H1 (cell line): Measurements from ENCODE around the gene PSMC4. TPM values are rescaled to one million over a fixed set of nuclear protein-coding genes. Genes with fewer than 3 reads are reported as not detected.

Experiments used
- ASH2L ChIP-seq: fragments of 200-600, 300-600 bp; sonication (generic); IDR thresholded peaks from one replicate; pipeline ENCODE4 v1.7.1; 2017; ENCODE audit warnings: low read length
- BRCA1 ChIP-seq: IDR thresholded peaks from 2 replicates; pipeline ENCODE4 v1.6.1; 2012; ENCODE audit warnings: low read depth, low read length, improper control_type of control experiment
- CHD1 ChIP-seq: IDR thresholded peaks from 2 replicates; pipeline ENCODE4 v1.6.1; 2012; ENCODE audit warnings: low read depth, low read length, improper control_type of control experiment
- MAFK ChIP-seq: IDR thresholded peaks from 2 replicates; pipeline ENCODE4 v1.6.1; 2012; ENCODE audit warnings: low read depth, mild to moderate bottlenecking, improper control_type of control experiment, low read length
- POLR2A ChIP-seq, 2 experiments: IDR thresholded peaks; 1 replicate in 1 of 2; 2 replicates in 1 of 2; pipeline ENCODE4 v1.6.1; 2011; ENCODE audit warnings: low read depth in 2 of 2, low read length in 2 of 2, mild to moderate bottlenecking in 2 of 2; ENCODE audit errors: control extremely low read depth in 1 of 2
- RNF2 ChIP-seq: fragments of 200-900, 300-1000 bp; sonication (generic); IDR thresholded peaks from 2 replicates; pipeline ENCODE4 v1.7.1; 2016; ENCODE audit warnings: borderline replicate concordance, low read depth, mild to moderate bottlenecking, antibody characterized with exemption, low read length; ENCODE audit not compliant: poor library complexity, severe bottlenecking; ENCODE audit errors: missing control alignments
- SRF ChIP-seq: IDR thresholded peaks from 2 replicates; pipeline ENCODE4 v1.6.1; 2011; ENCODE audit warnings: mild to moderate bottlenecking, low read depth, low read length, moderate library complexity
- SUZ12 ChIP-seq: fragments of 200-600 bp; sonication (generic); IDR thresholded peaks from 2 replicates; pipeline ENCODE4 v1.6.1; 2012; ENCODE audit warnings: mild to moderate bottlenecking, inconsistent platforms, low read length, moderate library complexity, mixed read lengths
- TEAD4 ChIP-seq: IDR thresholded peaks from 2 replicates; pipeline ENCODE4 v1.6.1; 2012; ENCODE audit warnings: low read depth, low read length, inconsistent platforms, mixed read lengths
- polyA plus RNA-seq, 7 experiments: library from polyadenylated mRNA; depleted of rRNA in 3 of 7; stranded (reverse) in 5 of 7; unstranded in 2 of 7; fragments of >200 nt in 5 of 7; fragments of 200-250 nt in 2 of 7; gene quantifications; 1 replicate in 5 of 7; 2 replicates in 1 of 7; 4 replicates in 1 of 7; pipeline versions ENCODE4 v1.2.1 to v1.2.3, GENCODE V29; 2011 to 2013; ENCODE audit warnings: missing spikeins in 2 of 7, mixed read lengths in 2 of 7
- total RNA-seq: library from RNA; stranded (reverse); fragmentation: NEBNext Ultra II Directional; extraction: Animal tissue kit (Norgen Biotek cat#: 25700); gene quantifications from 2 replicates; pipeline ENCODE4 v1.2.1, GENCODE V29; 2021

The PSMC4 gene
- total and polyA plus RNA-seq, 2 of the 8 experiments (the other 6 are each of a cell fraction or from before 2014, with no cell fraction given) = 116 to 126 TPM

DNA sequence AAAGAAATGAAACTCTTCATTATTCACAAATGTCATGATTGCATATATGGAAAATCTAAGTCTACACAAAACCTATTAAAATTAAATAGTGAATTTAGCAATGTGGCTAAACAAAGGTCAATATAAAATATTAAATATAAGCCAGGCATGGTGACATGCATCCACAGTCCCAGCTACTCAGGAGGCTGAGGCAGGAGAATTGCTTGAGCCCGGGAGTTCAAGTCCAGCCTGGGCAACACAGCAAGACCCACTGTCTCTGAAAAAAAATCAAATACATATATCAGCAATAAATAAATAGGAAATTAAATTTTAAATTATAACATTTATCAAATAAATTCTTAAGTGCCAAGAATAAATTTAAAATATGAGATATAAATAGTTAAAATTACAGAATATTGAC lies 11.9 kb downstream of the PSMC4 start (continued):
- TF ChIP-seq SUZ12 (no peak), CHD1 (no peak), POLR2A (IDR thresholded peaks at IDR 0.05; ENCODE audit: control extremely low read depth in 1 of 2, low read depth in 2 of 2, low read length in 2 of 2) (no peak), ASH2L (no peak), SRF (no peak), TEAD4 (no peak), RNF2 (no peak), MAFK (no peak), BRCA1 (no peak)
